Mucosa of descending colon (tissue), 3 donors: Measurements from ENCODE around the gene TFAP2B. TPM values are rescaled to one million over a fixed set of nuclear protein-coding genes. Genes with fewer than 3 reads are reported as not detected.

Source experiments
- ATAC-seq: fragments of 200-7000 bp; cut with Tn5 transposase; one replicate; pipeline ENCODE4 v1.9.1; 2020; ENCODE audit warnings: mild to moderate bottlenecking, moderate library complexity
- DNase-seq, 3 donors: peaks; one replicate each; pipeline ENCODE4 v3.0.0-alpha.2; 2020
- H3K36me3 ChIP-seq: fragments of 200-600 bp; one replicate; pipeline ENCODE4 v1.8.0; 2021; ENCODE audit warnings: low read depth, mild to moderate bottlenecking
- H3K4me1 ChIP-seq: fragments of 200-600 bp; one replicate; pipeline ENCODE4 v1.8.0; 2021; ENCODE audit warnings: low read depth, mild to moderate bottlenecking
- H3K4me3 ChIP-seq: fragments of 200-600 bp; one replicate; pipeline ENCODE4 v1.8.0; 2021; ENCODE audit warnings: mild to moderate bottlenecking
- H3K9me3 ChIP-seq: fragments of 200-600 bp; one replicate; pipeline ENCODE4 v1.8.0; 2021; ENCODE audit warnings: mild to moderate bottlenecking
- intact Hi-C, 2 donors: fragments of 100-400 bp; cut with DNase I in 1 of 2; cut with micrococcal nuclease in 1 of 2; formaldehyde crosslinking; loops; one replicate each; pipeline versions ENCODE4 v1.11.0 to v1.11.1; 2022; cut with DNase I, micrococcal nuclease
- total RNA-seq, 3 donors: library from RNA; stranded (reverse); fragmentation: NEBNext Ultra II Directional in 2 of 3; extraction: Animal tissue kit (Norgen Biotek cat#: 25700) in 2 of 3; gene quantifications; one replicate each; pipeline versions ENCODE4 v1.2.1 to v1.2.4, GENCODE V29; 2021 to 2023
- TF ChIP-seq, protein P1 (sequence below): fragments of 200-600 bp; IDR thresholded peaks from one replicate; pipeline ENCODE4 v1.8.0; 2022; ENCODE audit warnings: antibody characterized with exemption, mild to moderate bottlenecking
- donor health status: DM: no; HTN: no; CAD: no; lungs with moderate emphysema.
- donor health status: DM: no; HTN: no; CAD: no.
- donor health status: DM: no; HTN: yes; CAD: no.

The TFAP2B gene
- total RNA-seq, 3 donors from 2014 or later, result 0.66 TPM; not detected in 2

- Histone ChIP-seq H3K9me3 (no peaks in the 10 kb centered on the region), H3K36me3 (no peaks in the 10 kb centered on the region), H3K4me1 (no peaks in the 10 kb centered on the region), H3K4me3 (no peak overlapping the region)
- DNase-seq, result no peak
- intact Hi-C loops, result no loop called here
- TF ChIP-seq, protein P1, sequence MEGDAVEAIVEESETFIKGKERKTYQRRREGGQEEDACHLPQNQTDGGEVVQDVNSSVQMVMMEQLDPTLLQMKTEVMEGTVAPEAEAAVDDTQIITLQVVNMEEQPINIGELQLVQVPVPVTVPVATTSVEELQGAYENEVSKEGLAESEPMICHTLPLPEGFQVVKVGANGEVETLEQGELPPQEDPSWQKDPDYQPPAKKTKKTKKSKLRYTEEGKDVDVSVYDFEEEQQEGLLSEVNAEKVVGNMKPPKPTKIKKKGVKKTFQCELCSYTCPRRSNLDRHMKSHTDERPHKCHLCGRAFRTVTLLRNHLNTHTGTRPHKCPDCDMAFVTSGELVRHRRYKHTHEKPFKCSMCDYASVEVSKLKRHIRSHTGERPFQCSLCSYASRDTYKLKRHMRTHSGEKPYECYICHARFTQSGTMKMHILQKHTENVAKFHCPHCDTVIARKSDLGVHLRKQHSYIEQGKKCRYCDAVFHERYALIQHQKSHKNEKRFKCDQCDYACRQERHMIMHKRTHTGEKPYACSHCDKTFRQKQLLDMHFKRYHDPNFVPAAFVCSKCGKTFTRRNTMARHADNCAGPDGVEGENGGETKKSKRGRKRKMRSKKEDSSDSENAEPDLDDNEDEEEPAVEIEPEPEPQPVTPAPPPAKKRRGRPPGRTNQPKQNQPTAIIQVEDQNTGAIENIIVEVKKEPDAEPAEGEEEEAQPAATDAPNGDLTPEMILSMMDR, result no peak
- ATAC-seq, result no peak
Observed at GRCh38 chr6:50792771-50793170, 25.9 kb upstream of the TFAP2B start.

GRCh38 chr6:50795574-50795973 is 23.1 kb upstream of the TFAP2B start:
- no peak for DNase-seq
- TF ChIP-seq, protein P1, result no peak
- Histone ChIP-seq H3K4me3 (no peak overlapping the region), H3K36me3 (no peaks in the 10 kb centered on the region), H3K9me3 (no peaks in the 10 kb centered on the region), H3K4me1 (no peaks in the 10 kb centered on the region)
- intact Hi-C loops, result no loop called here
- no peak for ATAC-seq

DNA sequence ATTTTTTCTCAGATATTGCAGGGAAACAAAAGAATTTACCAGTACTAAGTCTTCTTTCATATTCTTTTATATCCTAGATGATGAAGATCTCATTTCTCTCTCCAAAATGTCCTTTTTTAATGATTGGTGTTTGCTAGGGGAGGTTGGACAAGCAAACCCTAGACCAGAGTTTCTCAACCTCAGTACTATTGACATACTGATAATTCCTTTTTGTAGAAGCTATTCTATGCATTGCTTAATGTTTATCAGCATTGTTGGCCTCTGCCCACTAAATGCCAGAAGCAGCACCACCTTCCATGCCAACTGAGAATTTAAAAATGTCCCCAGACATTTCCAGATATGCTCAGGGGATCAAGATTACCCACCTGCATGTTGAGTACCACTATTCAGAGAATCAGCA is 14.4 kb upstream of the TFAP2B start:
- no peak for ATAC-seq

GRCh38 chr6:50807035-50807434 is 11.6 kb upstream of the TFAP2B start:
- no peaks in the 10 kb centered on the region for H3K4me1 ChIP-seq
- no peaks in the 10 kb centered on the region for H3K36me3 ChIP-seq
- H3K4me3 ChIP-seq, result no peak overlapping the region
- no peak for DNase-seq
- no peaks in the 10 kb centered on the region for H3K9me3 ChIP-seq
- intact Hi-C loops, result no loop called here
- no peak for ATAC-seq
- TF ChIP-seq, protein P1, result no peak

More for the DNA sequence above, 14.4 kb upstream of the TFAP2B start:
- TF ChIP-seq, protein P1, result no peak
- intact Hi-C loops, result no loop called here
- Histone ChIP-seq H3K4me3 (no peak overlapping the region), H3K36me3 (no peaks in the 10 kb centered on the region), H3K4me1 (no peaks in the 10 kb centered on the region), H3K9me3 (no peaks in the 10 kb centered on the region)
- DNase-seq, result no peak

DNA sequence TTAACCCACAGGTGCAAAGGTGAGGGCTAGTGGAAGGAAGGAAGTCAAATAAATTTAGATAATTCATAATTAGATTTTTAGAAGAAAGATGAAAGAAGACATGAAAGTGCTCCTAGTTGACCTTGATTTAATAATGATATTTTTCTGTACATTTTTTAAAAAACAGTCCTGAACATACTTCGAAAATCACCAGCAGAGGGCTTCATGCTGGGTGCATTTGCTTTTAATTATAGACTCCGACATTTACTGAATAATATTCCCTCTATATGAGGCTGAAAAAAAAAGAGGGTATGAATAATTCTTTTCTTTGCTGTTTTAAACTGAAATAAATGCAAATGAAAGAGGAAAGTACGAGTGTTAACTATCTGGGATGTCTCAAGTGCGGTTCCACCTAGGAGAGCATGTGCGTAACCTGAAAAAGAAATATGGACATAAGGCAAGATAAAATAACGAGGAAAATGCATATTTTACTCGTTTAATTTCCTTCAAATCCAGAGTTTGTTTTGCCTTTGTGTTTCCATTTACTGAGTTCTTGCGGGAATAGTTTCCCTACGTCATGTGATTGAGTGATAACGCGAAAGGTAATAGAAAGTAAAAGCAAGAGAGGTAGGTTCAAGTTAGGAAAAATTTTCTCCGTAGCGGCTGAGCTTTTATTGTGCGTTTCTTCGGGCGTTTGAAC is 3.1 kb upstream of the TFAP2B start:
- no peak overlapping the region for H3K4me3 ChIP-seq
- TF ChIP-seq, protein P1, result no peak
- H3K4me1 ChIP-seq, result no peaks in the 10 kb centered on the region
- intact Hi-C loops, result loop anchor here in 1 of 2 donors (10.0 kb wide), 1 partner anchor 1209 kb away; no protein-coding TSS in a partner anchor
- ATAC-seq (no peak), DNase-seq (no peak)
- H3K9me3 ChIP-seq, result no peaks in the 10 kb centered on the region
- no peaks in the 10 kb centered on the region for H3K36me3 ChIP-seq
